Measurements from ENCODE around the gene DNAJC5. TPM values are rescaled to one million over a fixed set of nuclear protein-coding genes. Genes with fewer than 3 reads are reported as not detected.

Gene DNAJC5
- total and polyA plus RNA-seq, 2 donors (not counting 3 experiments of a cell fraction or from before 2014, with no cell fraction given) = 44.7 to 60.3 TPM

DNA sequence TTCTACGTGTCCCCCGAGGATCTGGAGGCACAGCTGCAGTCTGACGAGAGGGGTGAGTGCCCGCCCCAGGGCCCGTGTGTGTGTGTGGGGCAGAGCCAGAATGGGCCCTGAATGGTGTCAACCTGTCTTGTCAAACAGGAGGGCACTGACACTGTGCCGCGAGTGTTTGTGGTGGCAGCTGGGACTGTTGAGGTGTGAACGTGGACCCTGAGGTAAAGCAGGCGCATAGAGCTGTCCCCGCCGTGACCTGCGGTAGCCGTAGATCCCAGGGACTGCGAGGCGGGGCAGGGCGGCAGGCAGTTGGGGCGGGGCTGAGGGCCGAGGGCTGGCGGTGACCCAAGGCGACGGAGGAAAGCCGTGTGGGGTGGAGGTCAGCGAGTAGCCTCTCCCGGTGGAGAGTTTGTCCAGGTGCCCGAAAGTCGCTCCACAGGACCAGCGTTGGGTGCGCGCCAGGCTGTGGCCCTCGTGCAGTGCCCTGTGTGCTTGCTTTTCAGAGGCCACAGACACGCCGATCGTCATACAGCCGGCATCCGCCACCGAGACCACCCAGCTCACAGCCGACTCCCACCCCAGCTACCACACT is 36.1 kb downstream of the DNAJC5 start:
- Histone ChIP-seq H3K4me2 (ENCODE audit: insufficient read depth, low read length) (no peak overlapping the region), H3K36me3 (ENCODE audit: control insufficient read depth in 2 of 2, extremely low read depth in 1 of 2, insufficient read depth in 2 of 2, low read length in 2 of 2) (peaks cover 13 to 55% of the 10 kb centered on the region in 2 experiments), H3K27ac (ENCODE audit: insufficient read depth, low read depth, low read length) (no peak overlapping the region), H2AFZ (ENCODE audit: low read depth, low read length) (no peak overlapping the region), H3K9ac (replicated peaks; ENCODE audit: extremely low read depth, insufficient read depth, low read length) (no peak overlapping the region), H3K4me3 (replicated peaks in 1 of 3; ENCODE audit: insufficient read depth in 1 of 3, low read depth in 1 of 3, low read length in 3 of 3) (no peak overlapping the region), H3K4me1 (ENCODE audit: control insufficient read depth, extremely low read depth, insufficient read depth, low read length) (no peaks in the 10 kb centered on the region), H3K79me2 (ENCODE audit: control insufficient read depth, insufficient read depth, low read length) (peaks cover 48% of the 10 kb centered on the region), H4K20me1 (replicated peaks; ENCODE audit: control insufficient read depth, extremely low read depth, insufficient read depth, low read length) (peaks cover 7% of the 10 kb centered on the region), H3K9me1 (replicated peaks; ENCODE audit: control insufficient read depth, extremely low read depth, insufficient read depth, low read length) (no peaks in the 10 kb centered on the region), H3K9me3 (replicated peaks; ENCODE audit: control insufficient read depth, insufficient read depth, low read length) (no peaks in the 10 kb centered on the region), H3K27me3 (ENCODE audit: control insufficient read depth in 2 of 2, insufficient read depth in 2 of 2, low read length in 2 of 2) (no peaks in the 10 kb centered on the region)
- DNase-seq (ENCODE audit: low read depth, low spot score) (no peak), FAIRE-seq (no peak)
- no peak for TF ChIP-seq EZH2 (IDR thresholded peaks at IDR 0.05; ENCODE audit: borderline replicate concordance, low read depth, low read length, severe bottlenecking)
- no peak for TF ChIP-seq GATA2 (IDR thresholded peaks at IDR 0.05; ENCODE audit: insufficient read depth, insufficient read length, low read depth, low read length)
- TF ChIP-seq FOS (IDR thresholded peaks at IDR 0.05; ENCODE audit: borderline replicate concordance, insufficient read depth, low read length) = no peak
- TF ChIP-seq, protein P1, sequence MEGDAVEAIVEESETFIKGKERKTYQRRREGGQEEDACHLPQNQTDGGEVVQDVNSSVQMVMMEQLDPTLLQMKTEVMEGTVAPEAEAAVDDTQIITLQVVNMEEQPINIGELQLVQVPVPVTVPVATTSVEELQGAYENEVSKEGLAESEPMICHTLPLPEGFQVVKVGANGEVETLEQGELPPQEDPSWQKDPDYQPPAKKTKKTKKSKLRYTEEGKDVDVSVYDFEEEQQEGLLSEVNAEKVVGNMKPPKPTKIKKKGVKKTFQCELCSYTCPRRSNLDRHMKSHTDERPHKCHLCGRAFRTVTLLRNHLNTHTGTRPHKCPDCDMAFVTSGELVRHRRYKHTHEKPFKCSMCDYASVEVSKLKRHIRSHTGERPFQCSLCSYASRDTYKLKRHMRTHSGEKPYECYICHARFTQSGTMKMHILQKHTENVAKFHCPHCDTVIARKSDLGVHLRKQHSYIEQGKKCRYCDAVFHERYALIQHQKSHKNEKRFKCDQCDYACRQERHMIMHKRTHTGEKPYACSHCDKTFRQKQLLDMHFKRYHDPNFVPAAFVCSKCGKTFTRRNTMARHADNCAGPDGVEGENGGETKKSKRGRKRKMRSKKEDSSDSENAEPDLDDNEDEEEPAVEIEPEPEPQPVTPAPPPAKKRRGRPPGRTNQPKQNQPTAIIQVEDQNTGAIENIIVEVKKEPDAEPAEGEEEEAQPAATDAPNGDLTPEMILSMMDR (IDR thresholded peaks at IDR 0.05; ENCODE audit: extremely low read depth in 1 of 2, insufficient read depth in 1 of 2, low read depth in 1 of 2, low read length in 2 of 2) = no peak
- no peak for TF ChIP-seq MYC (IDR thresholded peaks at IDR 0.05; ENCODE audit: low read depth, low read length)
- no peak for TF ChIP-seq JUN (IDR thresholded peaks at IDR 0.05; ENCODE audit: borderline replicate concordance, insufficient read depth, insufficient read length, low read depth)
- TF ChIP-seq POLR2A (IDR thresholded peaks at IDR 0.05; ENCODE audit: low read depth, low read length) = no peak
- TF ChIP-seq POLR2AphosphoS5 (IDR thresholded peaks at IDR 0.05; ENCODE audit: insufficient read depth, low read depth, low read length) = no peak
- TF ChIP-seq, protein P2, sequence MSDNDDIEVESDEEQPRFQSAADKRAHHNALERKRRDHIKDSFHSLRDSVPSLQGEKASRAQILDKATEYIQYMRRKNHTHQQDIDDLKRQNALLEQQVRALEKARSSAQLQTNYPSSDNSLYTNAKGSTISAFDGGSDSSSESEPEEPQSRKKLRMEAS (IDR thresholded peaks at IDR 0.05; ENCODE audit: insufficient read depth, insufficient read length) = no peak
- dilution Hi-C loops (cut with MboI; ENCODE audit: extremely low pct_ligation_motif_present, low sequenced_read_pairs) (no loop called here), intact Hi-C loops (cut with micrococcal nuclease) (no loop called here)
- POLR2A ChIA-PET = no interaction called here
- CTCF ChIA-PET = no interaction called here
- BruUV-seq (replicated peaks) = no TSS peak
